Cardiac ventricle fibroblast (primary cell): ENCODE data around the gene STEAP2. TPM values are rescaled to one million over a fixed set of nuclear protein-coding genes. Genes with fewer than 3 reads are reported as not detected.

Source experiments
- total RNA-seq: library from RNA; depleted of rRNA; stranded (reverse); fragments of >200 nt; gene quantifications from 2 replicates; pipeline ENCODE4 v1.2.3, GENCODE V29; 2015

Gene STEAP2
- 19.1 and 25.8 TPM in 2 replicates for total RNA-seq

DNA sequence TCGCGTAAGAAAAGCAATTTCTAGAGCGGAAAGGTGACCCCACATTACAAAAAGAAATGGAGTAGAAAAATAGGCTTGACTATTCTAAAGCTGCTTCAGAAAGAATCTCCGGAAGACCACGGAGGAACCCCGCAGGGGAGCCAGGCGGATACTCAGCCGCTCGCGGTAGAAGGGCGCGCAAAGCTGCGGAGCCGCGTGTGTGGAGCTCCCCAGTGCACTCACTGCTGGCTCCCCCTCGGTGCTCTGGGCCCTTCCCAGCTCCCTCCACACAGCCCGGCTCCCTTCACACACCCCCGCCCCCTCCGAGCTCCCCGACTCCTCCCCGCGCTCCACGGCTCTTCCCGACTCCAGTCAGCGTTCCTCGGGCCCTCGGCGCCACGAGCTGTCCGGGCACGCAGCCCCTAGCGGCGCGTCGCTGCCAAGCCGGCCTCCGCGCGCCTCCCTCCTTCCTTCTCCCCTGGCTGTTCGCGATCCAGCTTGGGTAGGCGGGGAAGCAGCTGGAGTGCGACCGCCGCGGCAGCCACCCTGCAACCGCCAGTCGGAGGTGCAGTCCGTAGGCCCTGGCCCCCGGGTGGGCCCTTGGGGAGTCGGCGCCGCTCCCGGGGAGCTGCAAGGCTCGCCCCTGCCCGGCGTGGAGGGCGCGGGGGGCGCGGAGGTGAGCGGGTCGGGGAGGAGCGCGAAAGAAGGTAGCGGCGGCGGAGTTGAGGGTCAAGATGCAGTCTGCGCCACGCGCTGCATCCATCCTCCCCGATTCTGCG is at the start of gene STEAP2:
STEAP2 (plus strand) TSS at position 350 of the 758 bp plus-strand sequence. CDS start 13,343 bp downstream, outside the sequence.

GRCh38 chr7:90244909-90245851 is 33.6 kb downstream of the STEAP2 start, which contains the start of gene CFAP69:
Gene CFAP69 (plus strand): TSS chr7:90245174. CDS start chr7:90245425, 251 bp downstream.

Other genes with a start within 250 kb of the STEAP2 start
- gene STEAP1, start 57.3 kb upstream of the STEAP2 start, total RNA-seq, result 102 and 123 TPM in 2 replicates
- gene CFAP69, start 33.4 kb downstream of the STEAP2 start, total RNA-seq, result 1.5 and 8.4 TPM in 2 replicates
- gene FAM237B, start 109.6 kb downstream of the STEAP2 start, total RNA-seq, result not detected in 2 replicates
- 7.4 and 9.6 TPM in 2 replicates for gene GTPBP10, start 135.0 kb downstream of the STEAP2 start, total RNA-seq
- gene CLDN12, start 191.7 kb downstream of the STEAP2 start, total RNA-seq, result 10.4 and 12.3 TPM in 2 replicates